ENCODE measurements around the gene PIP4K2A.
"Not testable (repeated sequence)": the region's sequence is repeated elsewhere in the genome, so short reads cannot be mapped to it uniquely, and the experiment has no call there.

DNA sequence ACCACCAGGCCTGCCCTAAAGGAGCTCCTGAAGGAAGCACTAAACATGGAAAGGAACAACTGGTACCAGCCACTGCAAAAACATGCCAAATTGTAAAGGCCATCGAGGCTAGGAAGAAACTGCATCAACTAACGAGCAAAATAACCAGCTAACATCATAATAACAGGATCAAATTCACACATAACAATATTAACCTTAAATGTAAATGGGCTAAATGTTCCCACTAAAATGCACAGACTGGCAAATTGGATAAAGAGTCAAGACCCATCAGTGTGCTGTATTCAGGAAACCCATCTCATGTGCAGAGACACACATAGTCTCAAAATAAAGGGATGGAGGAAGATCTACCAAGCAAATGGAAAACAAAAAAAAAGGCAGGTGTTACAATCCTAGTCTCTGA, 30.5 kb upstream of the PIP4K2A start:
- TF ChIP-seq, protein P1, sequence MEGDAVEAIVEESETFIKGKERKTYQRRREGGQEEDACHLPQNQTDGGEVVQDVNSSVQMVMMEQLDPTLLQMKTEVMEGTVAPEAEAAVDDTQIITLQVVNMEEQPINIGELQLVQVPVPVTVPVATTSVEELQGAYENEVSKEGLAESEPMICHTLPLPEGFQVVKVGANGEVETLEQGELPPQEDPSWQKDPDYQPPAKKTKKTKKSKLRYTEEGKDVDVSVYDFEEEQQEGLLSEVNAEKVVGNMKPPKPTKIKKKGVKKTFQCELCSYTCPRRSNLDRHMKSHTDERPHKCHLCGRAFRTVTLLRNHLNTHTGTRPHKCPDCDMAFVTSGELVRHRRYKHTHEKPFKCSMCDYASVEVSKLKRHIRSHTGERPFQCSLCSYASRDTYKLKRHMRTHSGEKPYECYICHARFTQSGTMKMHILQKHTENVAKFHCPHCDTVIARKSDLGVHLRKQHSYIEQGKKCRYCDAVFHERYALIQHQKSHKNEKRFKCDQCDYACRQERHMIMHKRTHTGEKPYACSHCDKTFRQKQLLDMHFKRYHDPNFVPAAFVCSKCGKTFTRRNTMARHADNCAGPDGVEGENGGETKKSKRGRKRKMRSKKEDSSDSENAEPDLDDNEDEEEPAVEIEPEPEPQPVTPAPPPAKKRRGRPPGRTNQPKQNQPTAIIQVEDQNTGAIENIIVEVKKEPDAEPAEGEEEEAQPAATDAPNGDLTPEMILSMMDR (IDR thresholded peaks at IDR 0.05; ENCODE audit: extremely low read depth in 1 of 2, insufficient read depth in 1 of 2, low read depth in 1 of 2, low read length in 2 of 2), result not testable (repeated sequence)
- not testable (repeated sequence) for TF ChIP-seq POLR2A (IDR thresholded peaks at IDR 0.05; ENCODE audit: low read depth, low read length); JUN (IDR thresholded peaks at IDR 0.05; ENCODE audit: borderline replicate concordance, insufficient read depth, insufficient read length, low read depth); EZH2 (IDR thresholded peaks at IDR 0.05; ENCODE audit: borderline replicate concordance, low read depth, low read length, severe bottlenecking); POLR2AphosphoS5 (IDR thresholded peaks at IDR 0.05; ENCODE audit: insufficient read depth, low read depth, low read length); MYC (IDR thresholded peaks at IDR 0.05; ENCODE audit: low read depth, low read length); GATA2 (IDR thresholded peaks at IDR 0.05; ENCODE audit: insufficient read depth, insufficient read length, low read depth, low read length); FOS (IDR thresholded peaks at IDR 0.05; ENCODE audit: borderline replicate concordance, insufficient read depth, low read length)
- TF ChIP-seq, protein P2, sequence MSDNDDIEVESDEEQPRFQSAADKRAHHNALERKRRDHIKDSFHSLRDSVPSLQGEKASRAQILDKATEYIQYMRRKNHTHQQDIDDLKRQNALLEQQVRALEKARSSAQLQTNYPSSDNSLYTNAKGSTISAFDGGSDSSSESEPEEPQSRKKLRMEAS (IDR thresholded peaks at IDR 0.05; ENCODE audit: insufficient read depth, insufficient read length), result not testable (repeated sequence)
